PC-3 (cell line): ENCODE measurements around the gene ALPG. TPM values are rescaled to one million over a fixed set of nuclear protein-coding genes. Genes with fewer than 3 reads are reported as not detected.

Experiments
- ATAC-seq: fragments of 200-7000 bp; cut with Tn5 transposase; 2 replicates; pipeline ENCODE4 v1.9.1; 2020; ENCODE audit warnings: mild to moderate bottlenecking, moderate library complexity
- BruUV-seq: library from RNA; stranded (reverse); fragments of 400-500 nt; replicated peaks from 2 replicates; lab custom pipeline; 2021; lab: Mats Ljungman, UMichigan
- CTCF ChIA-PET: fragments of 300-600 bp; sonication (Branson Sonifier 250); formaldehyde crosslinking; loops from one replicate; lab custom pipeline; 2022; ENCODE audit warnings: antibody characterized with exemption; lab: Charles Lee
- POLR2A ChIA-PET: fragments of 300-600 bp; sonication (Branson Sonifier 250); formaldehyde crosslinking; loops from one replicate; lab custom pipeline; 2022; ENCODE audit warnings: antibody characterized with exemption; ENCODE audit not compliant: unreplicated experiment; lab: Charles Lee
- DNase-seq: peaks from one replicate; pipeline ENCODE4 v3.0.0-alpha.2; 2015
- H2AFZ ChIP-seq: fragments of 300-600 bp; sonication (generic); 2 replicates; pipeline ENCODE4 v1.6.0; 2016; ENCODE audit warnings: antibody characterized with exemption, low read length
- H3F3A ChIP-seq: fragments of 300-600 bp; sonication (generic); one replicate; pipeline ENCODE4 v1.6.0; 2017; ENCODE audit warnings: antibody characterized with exemption, low read length, control low read depth, mild to moderate bottlenecking; ENCODE audit not compliant: unreplicated experiment
- H3K27ac ChIP-seq: fragments of 300-600 bp; sonication (generic); 2 replicates; pipeline ENCODE4 v1.5.1; 2016; ENCODE audit warnings: mild to moderate bottlenecking, low read length
- H3K27me3 ChIP-seq: fragments of 300-600 bp; sonication (generic); 2 replicates; pipeline ENCODE4 v1.6.1; 2016; ENCODE audit warnings: low read length, mixed read lengths
- H3K36me3 ChIP-seq: fragments of 300-600 bp; sonication (generic); 2 replicates; pipeline ENCODE4 v1.6.1; 2016; ENCODE audit warnings: low read depth, mixed run types, low read length, mixed read lengths
- H3K4me1 ChIP-seq: fragments of 300-600 bp; sonication (generic); 2 replicates; pipeline ENCODE4 v1.5.1; 2016; ENCODE audit warnings: low read length; ENCODE audit not compliant: insufficient read depth
- H3K4me2 ChIP-seq: fragments of 300-600 bp; sonication (generic); 2 replicates; pipeline ENCODE4 v1.6.0; 2016; ENCODE audit warnings: low read length
- H3K4me3 ChIP-seq: fragments of 300-600 bp; sonication (generic); 2 replicates; pipeline ENCODE4 v1.5.1; 2016; ENCODE audit warnings: mild to moderate bottlenecking, low read length, mixed read lengths
- H3K79me2 ChIP-seq: fragments of 300-600 bp; sonication (generic); 2 replicates; pipeline ENCODE4 v1.6.1; 2017; ENCODE audit warnings: low read length, mixed read lengths
- H3K9ac ChIP-seq: fragments of 300-600 bp; sonication (generic); 2 replicates; pipeline ENCODE4 v1.6.0; 2016; ENCODE audit warnings: mild to moderate bottlenecking, low read length
- H3K9me2 ChIP-seq: fragments of 300-600 bp; sonication (generic); replicated peaks from 2 replicates; pipeline ENCODE4 v1.6.1; 2016; ENCODE audit warnings: mixed run types, low read length, mixed read lengths
- H3K9me3 ChIP-seq: fragments of 300-600 bp; sonication (generic); 2 replicates; pipeline ENCODE4 v1.6.1; 2016; ENCODE audit warnings: low read length, mixed read lengths
- H4K20me1 ChIP-seq: fragments of 300-600 bp; sonication (generic); 2 replicates; pipeline ENCODE4 v1.6.1; 2016; ENCODE audit warnings: low read length, mixed read lengths
- EZH2 ChIP-seq: fragments of 300-600 bp; sonication (generic); IDR thresholded peaks from one replicate; pipeline ENCODE4 v1.6.1; 2017; ENCODE audit warnings: antibody characterized with exemption, mild to moderate bottlenecking, low read length; ENCODE audit not compliant: unreplicated experiment
- EZH2phosphoT487 ChIP-seq: fragments of 300-600 bp; sonication (generic); IDR thresholded peaks from 2 replicates; pipeline ENCODE4 v1.6.1; 2018; ENCODE audit warnings: mild to moderate bottlenecking, antibody characterized with exemption, low read length, borderline replicate concordance
- intact Hi-C: fragments of 100-400 bp; cut with micrococcal nuclease; formaldehyde crosslinking; loops from 2 replicates; pipeline ENCODE4 v1.9.0; 2023
- total RNA-seq: library from RNA; depleted of rRNA; stranded (reverse); fragments of >200 nt; gene quantifications from 2 replicates; pipeline ENCODE4 v1.2.3, GENCODE V29; 2014
- TF ChIP-seq, protein P1 (sequence below): fragments of 300-600 bp; sonication (generic); conservative IDR thresholded peaks from 2 replicates; pipeline ENCODE4 v1.5.1; 2017; ENCODE audit warnings: antibody characterized with exemption, low read depth, mild to moderate bottlenecking, low read length

The ALPG gene
- total RNA-seq, 1 experiment from 2014 or later = 0.18 TPM

DNA sequence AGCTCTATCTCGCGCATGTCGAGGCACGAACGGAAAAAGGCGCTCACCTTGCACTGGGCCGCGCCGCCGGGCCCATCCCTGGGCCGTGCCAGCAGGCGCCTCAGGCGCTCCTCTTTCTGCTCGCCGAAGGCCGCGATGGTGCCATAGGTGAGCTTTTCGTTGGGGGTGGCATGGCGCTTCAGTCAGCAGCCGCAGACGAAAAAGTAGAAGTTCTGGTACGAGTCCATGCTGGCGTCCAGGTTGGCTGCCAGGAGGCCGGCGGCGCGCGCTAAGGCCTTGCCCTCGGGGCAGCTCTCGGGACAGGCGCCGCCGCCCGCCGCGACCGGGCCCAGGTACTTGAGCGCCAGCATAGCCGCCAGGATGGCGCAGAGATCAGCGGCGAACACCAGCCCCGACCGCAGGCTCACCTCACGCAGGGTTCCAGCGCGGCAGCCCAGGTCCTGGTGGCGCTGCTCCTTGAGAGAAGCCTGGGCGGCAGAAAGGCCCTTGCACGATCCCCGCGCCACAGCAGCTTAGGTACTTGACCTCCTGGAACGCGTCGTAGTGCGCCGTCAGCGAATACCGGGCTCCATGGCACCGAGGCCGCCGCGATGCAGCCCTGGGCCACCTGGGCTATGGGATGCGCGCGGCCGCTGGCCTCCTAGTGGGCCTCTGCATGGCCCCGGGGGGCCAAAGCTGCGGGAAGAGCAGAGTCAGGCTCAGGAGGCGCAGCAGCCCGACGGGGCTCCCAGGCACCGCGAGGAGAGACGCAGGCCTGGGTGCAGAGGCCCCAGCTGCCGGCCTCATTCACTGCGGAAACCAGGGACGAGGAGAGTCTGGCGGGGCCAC, 12.8 kb downstream of the ALPG start:
- Histone ChIP-seq H3K4me2 (peak overlapping the region; percentile 91), H4K20me1 (no peaks in the 10 kb centered on the region), H3K9ac (no peak overlapping the region), H3K27ac (no peak overlapping the region), H3K79me2 (no peaks in the 10 kb centered on the region), H3K9me3 (peaks cover 5% of the 10 kb centered on the region; the same call in 1 of the 2 replicates), H3K4me1 (no peaks in the 10 kb centered on the region), H3F3A (no peaks in the 10 kb centered on the region), H3K36me3 (no peaks in the 10 kb centered on the region), H2AFZ (peak overlapping the region; percentile 85), H3K27me3 (peaks cover 24% of the 10 kb centered on the region), H3K9me2 (no peaks in the 10 kb centered on the region), H3K4me3 (peak overlapping the region; percentile 58)
- TF ChIP-seq EZH2phosphoT487 = no peak
- intact Hi-C loops = no loop called here
- ChIA-PET POLR2A (interaction anchor here (0.6 kb wide), 1 partner anchor 11 kb away, joined by 3 read pairs; no protein-coding TSS in a partner anchor), CTCF (interaction anchor here (0.6 kb wide), 2 partner anchors 11 to 35 kb away, joined by 3 to 7 read pairs; no protein-coding TSS in a partner anchor)
- no peak for ATAC-seq
- BruUV-seq = no TSS peak
- no peak for DNase-seq

DNA sequence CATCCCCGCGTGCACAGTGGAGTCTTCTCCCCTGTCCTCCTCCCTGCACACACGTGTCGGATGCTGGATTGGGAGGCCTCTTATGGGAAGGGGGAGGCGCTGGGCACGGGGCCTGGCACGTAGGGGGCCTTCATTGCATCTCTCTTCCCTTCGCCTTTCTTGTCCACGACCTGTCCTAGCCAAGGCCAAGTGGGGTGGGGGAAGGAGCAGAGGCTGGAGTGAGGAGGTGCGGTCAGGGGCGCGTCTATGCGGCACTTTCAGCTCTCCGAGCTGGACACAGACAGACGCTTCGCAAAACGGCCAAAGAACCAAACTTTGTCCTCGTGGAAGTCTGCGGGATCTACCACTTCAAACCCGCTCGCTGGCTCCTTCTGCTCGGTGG, 13.4 kb downstream of the ALPG start:
- H3K4me2 ChIP-seq = peak overlapping the region; percentile 91
- peak overlapping the region; percentile 67 for H3K4me3 ChIP-seq
- ATAC-seq = peak; percentile 18

DNA sequence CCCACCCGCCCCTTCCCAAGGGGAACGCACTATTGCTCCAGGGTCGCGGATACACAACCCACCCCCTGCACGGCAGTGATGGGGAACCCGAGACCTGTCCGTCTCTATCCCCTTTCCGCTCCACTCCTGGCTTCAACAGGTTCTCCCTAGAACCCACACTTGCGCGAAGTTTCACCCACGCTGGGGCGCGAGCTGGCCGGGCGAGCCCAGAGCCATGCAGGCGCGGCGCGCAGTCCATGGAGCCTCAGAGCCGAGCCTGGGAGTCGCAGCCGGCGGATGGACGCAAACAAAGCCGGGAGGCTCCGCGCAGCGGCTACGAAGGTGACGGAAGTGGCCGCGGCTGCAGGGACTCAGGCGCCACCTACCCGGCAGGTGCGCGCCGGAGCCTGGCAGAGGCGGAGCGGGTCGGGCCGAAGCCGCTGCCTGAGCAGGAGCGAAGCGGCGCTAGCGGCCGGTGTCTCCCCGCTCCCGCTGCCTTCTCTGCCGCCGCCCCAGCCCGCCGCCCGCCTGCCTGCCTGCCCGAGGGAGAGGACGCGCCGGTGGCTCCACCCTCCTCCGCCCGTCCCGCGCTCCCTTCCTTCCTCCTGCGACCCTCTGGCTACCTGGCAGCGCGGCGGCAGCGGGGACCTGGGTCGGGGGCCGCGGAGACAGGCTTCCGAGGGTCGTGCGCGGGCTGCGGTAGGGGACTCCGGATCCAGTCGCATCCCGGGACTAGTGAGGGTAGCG, 14.0 kb downstream of the ALPG start:
- Histone ChIP-seq H3K4me3 (peak overlapping the region; percentile 67), H3K9me3 (peaks cover 5% of the 10 kb centered on the region; the same call in 1 of the 2 replicates), H3K27ac (no peak overlapping the region), H3K36me3 (no peaks in the 10 kb centered on the region), H3F3A (no peaks in the 10 kb centered on the region), H2AFZ (peak overlapping the region; percentile 85), H4K20me1 (no peaks in the 10 kb centered on the region), H3K27me3 (peaks cover 24% of the 10 kb centered on the region), H3K9me2 (no peaks in the 10 kb centered on the region), H3K79me2 (no peaks in the 10 kb centered on the region), H3K9ac (no peak overlapping the region), H3K4me1 (no peaks in the 10 kb centered on the region), H3K4me2 (peak overlapping the region; percentile 91)
- POLR2A ChIA-PET = no interaction called here
- ATAC-seq (peak; percentile 60), DNase-seq (peak; percentile 54)
- BruUV-seq = no TSS peak
- intact Hi-C loops = no loop called here
- CTCF ChIA-PET = no interaction called here
- TF ChIP-seq, protein P1, sequence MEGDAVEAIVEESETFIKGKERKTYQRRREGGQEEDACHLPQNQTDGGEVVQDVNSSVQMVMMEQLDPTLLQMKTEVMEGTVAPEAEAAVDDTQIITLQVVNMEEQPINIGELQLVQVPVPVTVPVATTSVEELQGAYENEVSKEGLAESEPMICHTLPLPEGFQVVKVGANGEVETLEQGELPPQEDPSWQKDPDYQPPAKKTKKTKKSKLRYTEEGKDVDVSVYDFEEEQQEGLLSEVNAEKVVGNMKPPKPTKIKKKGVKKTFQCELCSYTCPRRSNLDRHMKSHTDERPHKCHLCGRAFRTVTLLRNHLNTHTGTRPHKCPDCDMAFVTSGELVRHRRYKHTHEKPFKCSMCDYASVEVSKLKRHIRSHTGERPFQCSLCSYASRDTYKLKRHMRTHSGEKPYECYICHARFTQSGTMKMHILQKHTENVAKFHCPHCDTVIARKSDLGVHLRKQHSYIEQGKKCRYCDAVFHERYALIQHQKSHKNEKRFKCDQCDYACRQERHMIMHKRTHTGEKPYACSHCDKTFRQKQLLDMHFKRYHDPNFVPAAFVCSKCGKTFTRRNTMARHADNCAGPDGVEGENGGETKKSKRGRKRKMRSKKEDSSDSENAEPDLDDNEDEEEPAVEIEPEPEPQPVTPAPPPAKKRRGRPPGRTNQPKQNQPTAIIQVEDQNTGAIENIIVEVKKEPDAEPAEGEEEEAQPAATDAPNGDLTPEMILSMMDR = 0 out of 2 replicates have a peak, but pooled peaks have one; percentile 13
- TF ChIP-seq EZH2phosphoT487 = no peak

More for the DNA sequence above, 13.4 kb downstream of the ALPG start:
- no peaks in the 10 kb centered on the region for H3K79me2 ChIP-seq
- ChIA-PET POLR2A (no interaction called here), CTCF (no interaction called here)
- no peak for TF ChIP-seq EZH2
- TF ChIP-seq EZH2phosphoT487 = no peak
- TF ChIP-seq, protein P1 = no peak
- intact Hi-C loops = no loop called here
- H3K9me3 ChIP-seq = peaks cover 5% of the 10 kb centered on the region; the same call in 1 of the 2 replicates
- no peaks in the 10 kb centered on the region for H4K20me1 ChIP-seq
- no peaks in the 10 kb centered on the region for H3K4me1 ChIP-seq
- no peak overlapping the region for H3K9ac ChIP-seq
- no peaks in the 10 kb centered on the region for H3F3A ChIP-seq
- DNase-seq = no peak
- H3K9me2 ChIP-seq = no peaks in the 10 kb centered on the region
- H3K27ac ChIP-seq = no peak overlapping the region
- H3K36me3 ChIP-seq = no peaks in the 10 kb centered on the region
- BruUV-seq = no TSS peak
- peaks cover 24% of the 10 kb centered on the region for H3K27me3 ChIP-seq
- H2AFZ ChIP-seq = peak overlapping the region; percentile 85
